G401.6 (cell line): Measurements from ENCODE around the gene GRIK4.

Source experiments
- FAIRE-seq: peaks from 2 replicates; lab custom pipeline; 2012; peaks lifted over from hg19 to GRCh38; lab: Jason Lieb, UNC

Gene GRIK4

DNA sequence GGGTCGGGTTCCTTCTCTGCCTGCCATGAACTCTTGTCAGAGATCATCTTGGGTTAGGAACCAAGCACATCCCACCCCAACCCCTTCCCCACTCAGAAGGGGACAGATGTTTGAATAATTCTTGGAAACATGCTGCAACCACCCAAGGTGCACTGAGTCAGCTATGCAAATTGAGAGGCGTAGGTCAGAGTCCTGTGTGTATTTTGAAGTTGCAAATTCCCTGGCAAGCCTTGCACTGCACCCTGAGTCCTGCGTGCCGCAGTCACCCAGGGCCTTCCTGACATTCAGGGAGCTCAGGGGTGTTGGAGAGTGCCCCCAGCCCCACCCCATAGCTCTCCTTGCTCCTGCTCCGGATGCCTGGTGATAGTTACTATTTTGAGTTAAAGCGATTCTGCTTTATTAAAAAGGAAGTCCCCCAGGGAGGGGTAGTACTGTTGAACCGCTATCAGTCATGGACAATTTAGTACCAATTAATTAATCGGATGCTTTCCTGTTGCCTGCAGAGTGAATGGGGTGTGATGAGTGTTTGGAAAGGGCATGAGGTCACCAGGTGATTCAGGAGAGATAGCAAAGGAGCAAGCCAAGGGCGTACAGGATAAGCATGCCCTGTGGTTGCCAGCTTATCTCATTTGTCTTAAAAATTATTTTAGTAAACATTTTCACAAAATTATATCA, 123.7 kb downstream of the GRIK4 start:
- FAIRE-seq: no peak

DNA sequence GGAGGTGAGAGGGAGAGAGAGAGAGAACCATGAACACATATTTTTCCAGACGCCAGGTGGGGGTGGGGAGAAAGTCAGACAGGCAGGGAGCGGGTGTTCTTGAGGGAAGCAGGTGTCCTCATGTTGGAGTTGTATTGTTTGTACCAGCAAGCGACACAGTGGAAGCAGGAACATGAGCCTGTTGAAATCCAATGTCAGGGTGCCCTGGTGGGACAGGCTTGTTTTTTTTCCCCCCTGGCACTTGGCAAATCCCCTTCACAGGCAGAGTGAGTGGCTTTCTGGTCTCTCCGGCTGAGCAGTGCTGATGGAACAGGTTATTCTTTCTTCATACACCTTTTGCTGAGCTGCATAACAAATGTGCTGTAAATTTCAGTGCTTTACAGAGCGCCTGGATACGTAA, 125.6 kb downstream of the GRIK4 start:
- FAIRE-seq: no peak

DNA sequence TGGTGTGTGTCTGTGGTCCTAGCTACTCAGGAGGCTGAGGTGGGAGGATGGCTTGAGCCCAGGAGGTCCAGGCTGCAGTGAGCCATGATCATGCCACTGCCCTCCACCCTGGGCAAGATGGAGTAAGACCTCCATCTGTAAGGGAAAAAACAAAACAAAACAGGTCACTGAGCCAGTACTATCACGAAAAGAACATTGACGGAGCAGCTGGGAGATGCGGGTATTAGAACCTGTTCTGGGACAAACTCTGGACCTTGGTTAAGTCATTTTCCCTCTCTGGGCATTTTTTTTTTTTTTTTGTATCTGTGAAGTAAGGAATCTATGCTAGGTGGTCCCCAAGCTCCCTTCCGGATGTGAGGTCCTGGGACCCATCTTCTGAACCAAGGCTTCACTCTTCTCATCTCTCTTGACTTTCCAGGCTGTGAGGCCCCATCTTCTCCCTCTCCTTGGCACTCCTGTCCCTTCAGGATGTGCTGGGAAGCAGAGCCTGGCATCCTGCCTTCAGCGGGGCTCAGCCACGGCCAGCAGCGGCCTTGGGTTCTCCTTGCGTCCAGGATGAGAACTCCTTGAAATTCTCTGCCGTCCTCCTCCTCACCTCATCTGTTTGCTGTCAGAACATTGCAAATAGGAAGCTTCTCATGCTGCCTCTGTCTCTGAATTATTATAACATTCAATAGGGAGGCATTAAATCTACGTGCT, 130.8 kb downstream of the GRIK4 start:
- FAIRE-seq: no peak

DNA sequence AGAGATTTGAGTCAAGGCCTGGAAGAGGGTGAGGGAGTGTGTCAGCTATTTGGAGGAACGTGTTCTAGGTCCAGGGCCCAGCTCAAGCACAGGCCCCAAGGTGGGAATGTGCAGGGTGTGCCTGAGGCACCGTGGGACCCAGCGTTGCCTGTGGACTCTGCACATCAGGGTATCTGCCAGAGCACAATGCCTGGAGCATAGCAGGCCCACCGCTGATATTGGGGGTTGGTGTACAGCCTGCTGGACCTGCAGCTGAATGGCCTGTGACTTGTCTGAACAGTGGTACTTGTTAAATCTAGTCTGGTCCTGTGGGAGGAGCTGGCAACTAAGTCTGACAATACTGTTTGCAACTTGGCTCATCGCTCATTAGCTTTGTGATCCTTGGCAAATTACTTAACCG, 131.7 kb downstream of the GRIK4 start:
- no peak for FAIRE-seq

DNA sequence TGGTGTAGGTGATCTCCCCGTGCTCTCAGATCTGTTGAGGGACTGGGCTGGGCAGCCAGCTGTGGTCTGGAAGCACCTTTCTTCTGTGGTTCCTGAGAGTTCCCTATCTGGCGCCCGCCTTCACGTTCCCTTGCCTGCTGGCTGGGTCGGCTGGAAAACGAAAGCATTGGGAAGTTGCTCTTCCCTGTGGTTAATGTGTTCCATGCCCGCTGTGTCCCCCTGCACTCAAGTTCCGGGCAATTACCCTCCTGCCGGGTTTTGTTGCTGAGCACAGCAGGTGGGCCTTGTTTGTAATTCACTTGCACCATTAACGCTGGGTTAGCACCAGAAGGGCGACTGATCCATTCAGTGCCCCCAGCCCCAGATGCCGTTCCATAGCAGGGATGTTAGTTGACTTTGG, 134.1 kb downstream of the GRIK4 start:
- no peak for FAIRE-seq

DNA sequence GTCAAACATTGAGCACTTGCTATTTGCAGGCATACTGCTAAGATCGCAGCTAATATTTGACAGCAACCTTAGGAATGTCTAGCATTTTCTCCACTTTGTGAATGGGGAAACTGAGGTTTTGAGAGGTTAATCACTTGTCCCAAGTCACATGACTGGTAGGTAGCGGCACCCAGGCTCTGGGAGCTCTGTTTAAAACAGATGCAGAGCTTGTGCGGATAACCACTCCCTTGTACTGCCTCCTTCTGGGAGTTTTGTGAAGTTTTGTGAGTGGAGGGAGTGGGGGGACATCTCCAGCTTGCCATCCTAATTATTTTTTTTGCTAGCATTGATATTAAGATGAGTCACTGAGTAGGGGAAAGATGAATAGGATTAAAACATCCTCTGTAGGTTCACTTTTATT, 134.7 kb downstream of the GRIK4 start:
- FAIRE-seq: no peak

DNA sequence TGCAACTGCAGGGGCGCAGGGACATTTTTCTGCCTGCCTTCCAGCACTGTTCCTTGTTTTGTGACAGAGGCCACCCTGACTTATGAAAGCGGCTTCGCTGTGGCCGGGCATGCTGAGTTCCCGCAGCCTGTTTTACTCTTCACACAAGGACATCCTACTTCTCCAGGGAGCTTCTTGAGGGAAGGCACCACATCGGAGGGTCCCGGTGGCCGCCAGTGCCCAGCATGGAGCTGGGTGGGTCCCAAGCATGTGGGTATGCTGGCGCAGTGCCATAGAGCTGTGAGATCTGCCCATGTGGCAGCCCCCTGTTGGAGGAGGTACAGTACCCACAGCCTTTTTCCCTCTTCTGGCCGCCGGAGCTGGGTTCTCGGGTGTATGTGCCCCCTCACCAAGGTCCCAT, 136.1 kb downstream of the GRIK4 start:
- FAIRE-seq: no peak

DNA sequence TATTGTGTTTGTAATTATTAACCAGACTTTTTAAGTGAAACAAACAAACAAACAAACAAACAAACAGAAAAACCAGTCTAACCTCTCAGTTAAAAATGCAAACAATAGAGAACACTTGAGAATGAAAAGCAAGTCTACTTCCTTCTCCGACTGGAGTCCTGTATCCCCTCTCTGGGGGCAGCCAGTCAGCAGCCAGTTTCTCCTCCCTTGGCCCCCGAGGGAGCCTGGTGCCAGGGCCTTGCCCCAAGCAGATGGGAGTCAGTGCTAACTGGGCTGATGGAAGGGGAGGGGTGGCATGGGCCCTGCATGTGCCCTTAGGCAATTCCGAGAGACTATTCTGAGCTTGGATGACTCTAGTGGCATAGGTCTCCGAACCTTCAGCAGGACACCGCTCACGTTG, 137.2 kb downstream of the GRIK4 start:
- no peak for FAIRE-seq

DNA sequence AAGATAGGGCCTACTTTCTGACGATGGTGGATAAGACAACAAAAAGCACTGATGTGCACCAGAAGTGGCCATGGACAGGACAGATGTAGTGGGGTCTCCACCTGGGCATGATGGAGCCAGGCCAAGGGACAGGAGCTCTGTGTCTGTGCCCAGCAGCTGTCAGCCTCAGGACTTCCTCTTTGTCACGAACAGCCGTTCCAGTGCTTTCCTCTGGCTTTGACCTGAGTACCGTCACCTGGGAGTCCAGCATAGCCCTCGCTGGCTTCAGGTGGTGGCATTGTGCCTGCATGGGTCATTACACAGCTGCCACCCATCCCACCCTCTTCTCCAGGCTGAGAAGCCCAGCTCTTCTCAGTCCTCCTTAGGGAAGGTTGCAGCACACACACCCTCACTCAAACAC, 137.8 kb downstream of the GRIK4 start:
- no peak for FAIRE-seq

DNA sequence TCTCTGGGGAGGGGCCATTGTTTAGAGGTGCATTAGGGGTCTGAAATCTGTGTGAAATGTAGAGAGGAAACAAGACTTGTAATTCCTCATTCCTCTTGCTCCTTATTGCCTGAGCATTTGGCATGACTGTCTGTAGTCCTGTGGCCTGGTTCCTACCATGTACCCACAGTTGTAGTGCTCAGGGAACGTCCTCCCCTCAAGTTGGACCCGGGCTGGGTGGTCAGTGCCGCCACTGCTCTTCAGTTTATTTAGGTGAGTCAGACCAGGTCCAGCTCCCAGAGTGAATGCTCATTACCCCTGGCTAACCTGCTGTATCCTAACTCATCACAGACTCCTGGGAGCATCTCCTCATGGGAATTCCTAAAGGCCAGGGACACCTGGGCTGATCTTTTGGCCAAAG, 139.8 kb downstream of the GRIK4 start:
- no peak for FAIRE-seq

DNA sequence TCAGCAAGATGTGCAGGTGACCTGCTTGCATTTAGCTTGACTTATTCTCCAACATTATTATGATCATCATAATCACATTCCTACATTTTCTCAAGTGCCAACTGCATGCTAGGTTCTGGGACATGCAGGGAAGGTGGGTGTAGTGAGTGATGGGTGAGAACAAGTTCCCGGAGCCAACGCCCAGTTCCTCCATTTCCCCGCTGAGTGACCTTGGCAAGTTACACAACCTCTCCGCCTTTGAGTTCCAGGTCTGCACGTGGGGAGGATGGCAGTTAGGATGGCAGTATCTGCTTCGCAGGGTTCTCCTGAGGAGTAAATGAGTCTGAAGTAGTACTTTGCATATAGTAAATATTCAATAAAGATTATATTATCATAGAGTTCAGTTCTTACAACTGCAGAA, 140.3 kb downstream of the GRIK4 start:
- no peak for FAIRE-seq

DNA sequence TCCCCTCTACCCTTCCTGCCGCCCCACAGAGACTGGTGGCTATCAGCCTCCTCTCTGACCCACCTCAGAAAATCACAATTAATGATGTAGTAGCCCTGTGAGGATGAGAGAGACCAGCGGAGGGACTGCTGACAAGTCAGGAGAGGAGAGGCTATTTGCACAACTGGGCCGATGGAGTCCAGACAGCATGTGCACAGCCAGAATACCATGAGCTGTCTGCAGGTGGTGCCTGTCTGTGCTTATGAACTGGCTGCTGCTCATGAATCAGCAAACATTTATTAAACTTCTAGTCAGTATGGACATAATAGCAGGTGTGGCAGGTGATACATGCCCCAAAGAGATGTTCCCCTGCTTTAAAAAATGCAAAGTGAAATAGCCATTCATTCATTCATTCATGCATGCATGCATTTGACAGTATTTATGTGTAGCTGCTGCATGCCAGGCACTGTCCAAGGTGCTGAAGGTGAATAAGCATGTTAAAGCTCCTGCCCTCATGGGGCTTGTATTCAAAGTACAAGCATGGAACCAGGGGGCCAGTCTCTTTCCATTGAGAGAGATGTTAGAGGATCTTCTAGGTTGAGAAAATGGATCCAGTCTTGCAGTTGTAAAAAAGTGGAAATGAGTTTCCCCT, 141.3 kb downstream of the GRIK4 start:
- no peak for FAIRE-seq

DNA sequence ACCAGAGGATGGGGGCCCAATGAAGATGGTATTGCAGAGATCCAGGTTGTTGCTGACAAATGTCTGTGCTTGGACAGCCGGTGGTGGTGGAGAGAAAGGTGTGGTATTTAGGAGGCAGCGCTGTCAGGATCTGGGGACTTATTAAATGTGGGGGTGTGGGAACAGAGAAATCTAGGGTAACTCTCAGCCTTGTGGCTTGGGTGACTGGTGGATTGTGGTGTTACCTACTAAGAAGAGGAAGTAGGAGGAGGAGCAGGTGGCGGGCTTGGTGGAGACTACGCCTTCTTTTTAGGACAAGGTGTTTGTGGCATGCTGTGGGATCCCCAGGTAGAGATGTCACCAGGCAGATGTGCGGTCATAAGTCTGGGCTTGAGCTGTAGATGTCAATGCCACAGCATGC, 144.0 kb downstream of the GRIK4 start:
- FAIRE-seq: no peak

DNA sequence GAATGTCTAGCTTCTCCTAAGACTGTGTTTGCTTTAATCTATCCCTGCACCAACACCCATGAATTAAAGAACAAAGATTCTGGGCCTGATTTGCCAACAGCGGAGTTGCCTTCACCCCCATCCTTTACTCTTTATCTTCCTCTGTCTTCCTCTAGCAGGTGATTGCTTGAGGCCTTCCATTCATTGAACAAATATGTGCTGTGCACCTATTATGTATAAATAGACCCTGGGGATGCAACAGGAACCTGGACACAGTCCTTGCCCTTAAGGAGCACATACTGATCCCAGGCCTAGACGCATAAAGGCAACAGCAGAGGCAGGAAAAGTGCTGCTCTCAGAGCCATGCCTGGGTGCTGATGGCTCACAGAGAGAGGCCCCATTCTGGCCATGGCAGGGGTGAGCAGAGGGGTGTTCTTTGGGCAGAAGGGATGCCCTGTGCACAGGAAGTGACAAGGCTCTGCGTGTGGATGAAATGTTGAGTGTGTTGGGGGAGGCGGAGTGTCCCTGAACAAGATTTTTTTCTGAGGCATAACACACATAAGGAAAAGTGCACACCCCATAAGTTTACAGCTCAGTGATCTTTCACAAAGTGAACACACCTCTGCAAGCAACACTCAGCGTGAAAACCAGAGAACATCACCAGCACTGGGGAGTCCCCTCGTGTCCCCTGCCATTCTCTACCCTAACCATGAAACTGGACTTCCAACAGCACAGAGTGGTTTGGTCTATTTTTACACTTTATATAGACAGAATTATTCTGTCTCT, 145.9 kb downstream of the GRIK4 start:
- no peak for FAIRE-seq

DNA sequence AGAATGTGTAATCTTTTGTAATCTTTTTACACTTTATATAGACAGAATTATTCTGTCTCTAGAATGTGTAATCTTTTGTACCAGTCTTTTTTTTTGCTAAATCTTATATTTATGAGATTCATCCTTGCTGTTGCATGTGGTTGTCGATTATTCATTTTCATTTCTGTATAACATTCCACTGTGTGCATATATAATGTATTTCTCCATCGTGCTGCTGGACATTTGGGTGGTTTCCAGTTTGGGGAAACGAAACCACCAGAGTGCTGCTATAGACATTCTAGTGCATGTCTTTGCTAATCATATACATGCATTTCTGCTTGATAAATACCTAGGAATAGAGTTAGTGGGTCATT, 146.5 kb downstream of the GRIK4 start:
- FAIRE-seq: no peak

DNA sequence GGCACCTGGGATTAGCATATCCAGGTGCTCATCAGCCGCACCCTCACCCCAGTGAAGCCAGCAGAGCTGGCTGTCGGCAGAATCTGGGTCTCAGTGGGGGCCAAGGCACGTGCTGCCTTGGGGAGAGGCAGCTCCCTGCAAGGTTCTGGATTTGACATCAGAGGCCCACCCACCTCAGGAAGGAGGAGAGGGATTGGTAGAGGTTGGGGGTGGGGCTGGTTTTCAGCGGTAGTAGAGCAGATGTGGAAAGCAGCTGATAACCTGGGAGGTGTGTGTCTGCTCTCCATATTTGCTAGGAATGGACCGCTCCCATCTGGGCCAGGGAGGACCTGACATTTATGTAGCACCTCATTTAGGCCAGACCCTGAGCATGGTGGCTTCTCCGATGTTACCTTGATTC, 147.5 kb downstream of the GRIK4 start:
- FAIRE-seq: no peak

DNA sequence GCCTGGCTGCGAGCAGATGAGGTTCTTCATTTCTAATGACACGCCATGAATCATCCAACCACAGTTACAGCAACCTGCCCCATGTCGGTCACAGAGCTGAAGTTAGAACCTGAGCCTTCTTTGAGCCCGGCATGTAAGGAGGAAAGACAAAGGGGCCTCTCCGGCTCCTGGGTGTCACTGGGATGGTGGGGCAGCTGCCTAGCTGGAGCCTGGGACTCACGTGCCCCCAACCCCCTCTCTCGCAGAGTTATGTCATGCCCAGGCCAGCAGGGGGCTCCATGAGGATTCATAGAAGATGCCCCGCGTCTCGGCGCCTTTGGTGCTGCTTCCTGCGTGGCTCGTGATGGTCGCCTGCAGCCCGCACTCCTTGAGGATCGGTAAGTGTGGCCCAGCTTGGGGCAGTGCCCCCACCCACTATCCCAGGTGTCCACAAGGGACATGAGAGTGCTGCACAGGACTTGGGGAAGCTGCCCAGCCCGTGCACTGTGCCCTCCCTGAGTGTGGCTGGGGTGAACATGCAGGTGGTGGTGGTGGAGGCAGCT, 148.5 kb downstream of the GRIK4 start:
- no peak for FAIRE-seq

DNA sequence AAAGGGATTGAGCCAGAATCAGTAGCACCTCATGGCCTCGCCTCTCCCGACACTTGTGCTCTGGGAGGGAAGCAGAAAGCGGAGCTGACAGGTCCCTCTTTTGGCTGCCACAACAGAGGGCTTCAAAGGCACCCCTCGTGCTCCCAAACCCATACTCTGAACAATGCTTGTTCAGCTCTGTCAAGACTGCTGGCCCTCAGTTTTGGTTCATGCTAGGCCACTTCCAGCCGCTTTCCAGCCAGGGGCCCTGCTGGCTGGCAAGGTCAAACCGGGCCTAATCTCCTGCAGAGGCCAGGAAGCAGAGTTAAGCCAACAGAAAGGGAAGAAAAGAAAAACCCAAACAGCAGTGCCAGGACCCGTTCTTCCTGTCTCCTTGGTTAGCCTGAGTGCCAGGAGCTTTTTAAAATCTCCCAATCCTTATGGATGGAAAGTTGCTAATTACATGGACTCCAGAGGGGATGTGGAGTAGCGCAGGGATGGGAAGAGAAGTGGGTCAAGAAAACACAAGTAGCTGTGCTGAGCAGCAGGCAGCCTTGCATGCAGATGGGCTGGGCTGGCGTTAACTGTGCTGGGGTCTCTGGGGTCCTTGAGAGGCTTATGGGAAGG, 150.6 kb downstream of the GRIK4 start:
- no peak for FAIRE-seq

DNA sequence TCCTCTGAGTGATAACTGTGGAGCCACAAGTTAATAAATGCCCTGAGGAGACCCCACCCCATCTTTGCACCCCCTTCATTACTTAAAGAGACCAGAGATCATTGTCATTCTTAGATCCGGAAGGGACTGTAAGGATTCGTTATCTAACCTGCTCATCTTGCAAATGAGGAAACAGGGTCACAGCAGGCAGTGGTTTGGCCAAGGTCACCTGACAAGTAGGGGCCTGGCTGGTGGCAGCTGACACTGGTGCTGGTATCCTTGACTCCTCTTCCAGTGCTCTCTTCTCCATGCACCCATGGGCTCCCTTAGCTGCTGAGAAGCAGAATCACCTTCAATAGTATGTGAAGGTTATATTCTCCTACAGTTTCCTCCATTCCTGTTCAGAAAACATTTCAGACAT, 151.6 kb downstream of the GRIK4 start:
- no peak for FAIRE-seq

DNA sequence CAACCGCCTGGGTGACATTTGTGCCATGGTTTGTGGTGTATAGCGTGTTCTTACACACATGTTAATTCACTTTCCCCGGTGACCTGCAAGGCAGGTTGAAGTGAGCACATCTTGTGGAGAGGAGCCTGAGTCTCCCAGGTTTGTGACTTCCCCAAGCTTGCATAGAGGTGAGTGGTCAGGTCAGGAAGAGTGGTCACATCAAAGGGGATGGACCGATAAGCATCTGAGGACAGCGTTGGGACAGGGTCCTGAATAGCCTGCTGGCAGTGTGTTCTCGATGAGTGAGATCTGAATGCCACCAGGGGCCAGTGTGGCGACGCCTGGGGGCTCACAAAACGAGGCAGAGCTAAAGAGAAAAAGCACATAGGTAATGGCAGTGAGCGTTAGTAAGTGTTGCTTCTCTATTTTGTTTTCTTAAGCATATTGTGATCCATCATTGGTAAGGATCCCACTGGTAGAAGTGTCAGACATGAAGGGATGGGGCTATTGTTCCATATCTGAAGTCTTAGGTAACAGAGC, 154.6 kb downstream of the GRIK4 start:
- no peak for FAIRE-seq

DNA sequence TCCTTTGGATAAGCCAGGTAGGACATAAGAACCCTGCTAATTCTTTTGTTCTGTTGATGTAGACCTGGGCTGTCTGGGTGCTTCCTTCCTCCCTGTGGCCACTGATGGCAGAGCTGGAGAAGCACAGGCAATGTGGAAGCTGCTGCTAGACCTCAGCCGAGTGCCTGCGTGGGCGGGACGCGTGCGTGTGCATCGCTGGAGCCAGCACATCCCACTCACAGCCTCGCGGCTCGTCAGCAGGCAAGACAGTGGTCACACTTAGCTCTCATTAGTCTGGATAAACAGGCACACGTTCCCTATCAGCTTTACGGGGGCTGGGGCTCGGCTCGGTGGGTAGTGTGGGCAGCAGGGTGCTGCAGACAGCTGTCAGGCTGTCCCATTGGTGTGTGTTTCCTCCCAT, 155.7 kb downstream of the GRIK4 start:
- no peak for FAIRE-seq

DNA sequence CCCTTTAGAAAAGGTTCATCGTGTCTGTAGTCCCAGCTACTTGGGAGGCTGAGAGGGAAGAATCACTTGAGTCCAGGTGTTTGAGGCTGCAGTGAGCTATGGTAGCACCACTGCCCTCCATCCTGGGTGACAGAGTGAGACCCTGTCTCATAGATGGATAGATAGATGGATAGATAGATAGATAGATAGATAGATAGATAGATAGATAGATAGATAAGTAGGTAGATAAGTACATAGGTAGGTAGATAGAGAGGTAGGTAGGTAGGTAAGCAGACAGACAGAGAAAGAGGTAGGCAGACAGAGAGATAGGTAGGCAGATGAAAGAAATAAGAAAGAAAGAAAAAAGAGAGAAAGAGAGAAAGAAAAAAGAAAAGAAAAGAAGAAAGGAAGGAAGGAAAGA, 156.4 kb downstream of the GRIK4 start:
- FAIRE-seq: no peak
